Eye (tissue), 1 donor: ENCODE results near the gene SPOCK2.

Experiments used
- DNase-seq: peaks from one replicate; pipeline ENCODE4 v3.0.0-alpha.2; 2015

The SPOCK2 gene

DNA sequence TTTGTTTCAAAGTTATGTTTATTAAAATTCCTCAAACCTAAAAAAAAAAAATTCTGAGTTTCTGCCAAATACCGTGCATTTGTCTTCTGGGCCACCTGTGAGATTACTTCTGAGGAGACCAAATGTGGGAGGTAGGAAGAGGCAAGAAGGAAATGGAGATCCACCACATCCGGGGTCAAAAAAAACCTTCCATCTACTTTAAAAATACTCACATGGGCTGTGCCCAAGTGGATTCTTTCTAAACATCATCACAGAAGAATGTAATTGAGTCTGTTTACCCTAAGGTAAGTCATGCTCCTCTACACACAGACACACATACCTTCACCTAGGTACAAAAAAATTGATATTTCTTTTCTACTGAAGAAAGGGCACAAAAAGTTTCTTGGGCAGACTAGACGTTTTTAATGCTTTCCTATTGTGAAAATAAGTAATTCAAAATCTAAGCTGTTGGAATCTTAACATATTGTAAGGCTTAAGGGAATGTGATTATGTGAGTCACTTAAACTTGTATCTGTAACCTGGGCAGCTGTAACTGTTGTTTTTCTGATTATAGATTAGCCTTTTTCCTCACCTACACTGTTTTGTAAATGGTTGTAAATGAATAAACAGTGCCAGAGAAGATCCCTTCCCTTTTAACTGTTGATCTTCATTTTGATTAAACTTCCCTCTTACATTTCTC, 19.1 kb upstream of the SPOCK2 start:
- no peak for DNase-seq

DNA sequence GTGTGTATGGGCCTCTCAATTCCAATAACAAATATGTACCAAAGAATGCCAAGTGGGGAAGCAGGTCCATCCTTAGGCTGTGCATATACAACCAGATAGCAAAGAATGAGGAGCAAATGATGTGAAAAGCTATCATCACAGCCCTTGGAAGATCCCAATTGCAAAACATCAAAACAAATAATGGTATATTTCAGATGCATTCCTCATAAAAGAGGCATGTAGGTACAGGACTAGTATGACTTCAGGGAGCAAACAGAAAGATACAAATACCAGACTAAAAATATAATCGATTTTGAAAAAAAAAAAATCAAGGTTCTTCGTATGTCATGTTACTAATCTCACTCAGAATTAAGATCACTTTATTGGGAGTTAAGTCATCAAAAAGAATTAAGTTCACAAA, 18.5 kb upstream of the SPOCK2 start:
- no peak for DNase-seq

DNA sequence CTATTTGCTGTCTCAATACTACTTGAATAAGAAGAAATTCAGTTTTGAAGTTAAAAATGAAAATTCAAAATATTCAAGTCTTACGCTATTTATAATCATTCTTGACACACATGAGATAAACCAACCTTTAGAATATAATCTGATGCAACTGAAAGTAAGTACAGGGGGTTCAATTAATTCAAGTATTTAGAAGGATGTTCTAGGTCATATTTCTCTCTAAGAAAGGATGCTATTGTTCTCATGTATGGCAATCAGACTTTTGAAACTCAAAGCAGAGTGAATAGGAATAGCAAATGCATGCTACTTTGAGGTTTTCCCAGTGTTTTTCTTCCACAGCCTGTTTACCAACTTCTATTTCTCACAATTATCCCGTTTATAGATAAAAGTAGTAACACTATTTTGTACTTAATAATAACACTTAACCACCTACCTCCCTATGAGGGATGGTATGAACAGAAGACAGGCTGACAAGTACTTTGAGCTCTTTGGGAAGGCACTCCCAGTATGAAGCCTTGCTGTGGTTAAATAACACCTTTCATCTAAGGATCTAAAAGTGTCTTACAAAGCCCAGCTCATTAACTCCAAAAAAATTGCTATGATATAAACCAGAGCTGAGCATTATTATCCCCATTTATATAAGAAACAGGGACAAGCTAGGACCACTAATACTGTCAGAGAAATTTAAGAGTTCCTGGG, 18.0 kb upstream of the SPOCK2 start:
- DNase-seq, result no peak

DNA sequence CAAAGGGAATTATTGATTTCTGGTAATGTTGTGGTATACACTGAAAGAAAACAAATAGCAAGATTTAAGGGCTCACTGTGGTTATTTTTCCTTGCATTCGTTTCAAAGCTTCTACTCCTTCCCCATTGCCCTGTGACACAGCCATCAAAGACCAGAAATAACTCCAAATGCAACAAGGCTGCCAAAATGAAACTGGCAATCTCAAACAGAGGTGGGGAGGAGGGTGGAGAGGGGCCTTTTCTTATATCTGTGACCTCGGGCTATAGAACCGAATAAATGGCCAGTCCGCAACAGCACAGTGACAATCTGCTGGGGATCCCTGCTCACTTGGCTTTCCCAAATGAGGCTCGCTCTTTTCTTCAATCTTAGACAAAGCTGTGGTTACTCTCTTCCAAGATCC, 17.4 kb upstream of the SPOCK2 start:
- DNase-seq, result no peak

DNA sequence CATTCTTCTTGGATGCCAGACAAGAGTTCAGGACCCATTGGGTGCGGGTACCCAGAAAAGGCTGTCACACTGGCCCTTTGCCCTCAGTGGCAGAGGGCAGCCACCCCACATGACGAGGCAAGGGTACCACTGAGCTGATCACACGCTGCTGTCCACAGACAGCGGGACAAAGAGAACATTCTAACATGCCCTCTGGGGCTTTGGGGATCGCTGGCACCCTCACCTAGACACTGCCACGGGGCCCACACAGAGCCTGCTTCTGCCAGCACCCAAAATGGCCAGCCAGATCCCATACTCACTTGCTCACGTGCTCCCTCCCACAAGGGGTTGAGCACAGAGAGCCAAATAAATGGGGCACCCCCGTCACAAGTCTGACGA, 16.7 kb upstream of the SPOCK2 start:
- no peak for DNase-seq

DNA sequence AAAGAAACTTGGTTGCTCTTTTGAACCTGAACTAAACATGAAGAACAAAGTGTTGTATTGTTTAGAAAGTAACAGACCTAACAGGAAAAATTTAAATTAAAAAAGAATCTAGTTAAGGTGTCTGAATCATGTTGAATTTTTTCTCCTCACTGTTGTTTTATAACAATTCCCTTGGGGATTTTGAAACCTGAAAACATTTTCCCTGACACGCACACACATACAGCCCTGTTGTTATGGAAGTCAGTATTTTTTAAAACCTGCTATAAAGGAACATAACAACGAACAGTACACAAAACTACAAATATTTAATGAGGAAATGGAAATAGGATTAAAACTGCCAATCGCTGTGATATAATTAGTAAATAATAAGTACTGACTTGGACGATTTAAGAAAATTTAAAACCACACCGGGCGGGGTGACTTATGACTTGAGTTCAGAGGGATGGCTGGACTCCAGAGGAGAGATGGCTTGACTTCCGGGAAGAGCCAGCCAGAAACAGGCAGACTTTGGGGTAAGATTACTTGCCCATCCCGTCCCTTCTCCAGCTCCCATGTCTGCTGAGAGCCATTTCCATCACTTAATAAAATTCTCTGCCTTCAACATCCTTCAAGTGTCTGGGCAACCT, 16.2 kb upstream of the SPOCK2 start:
- DNase-seq, result no peak

DNA sequence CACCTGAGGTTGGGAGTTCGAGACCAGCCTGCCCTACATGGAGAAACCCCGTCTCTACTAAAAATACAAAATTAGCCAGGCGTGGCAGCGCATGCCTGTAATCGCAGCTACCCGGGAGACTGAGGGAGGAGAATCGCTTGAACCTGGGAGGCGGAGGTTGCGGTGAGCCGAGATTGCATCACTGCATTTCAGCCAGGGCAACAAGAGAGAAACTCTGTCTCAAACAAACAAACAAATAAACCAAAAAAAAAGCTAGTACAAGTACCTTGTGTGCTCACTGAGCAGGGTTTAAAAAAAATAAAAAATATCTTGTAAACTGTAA, 11.2 kb upstream of the SPOCK2 start:
- DNase-seq, result no peak

DNA sequence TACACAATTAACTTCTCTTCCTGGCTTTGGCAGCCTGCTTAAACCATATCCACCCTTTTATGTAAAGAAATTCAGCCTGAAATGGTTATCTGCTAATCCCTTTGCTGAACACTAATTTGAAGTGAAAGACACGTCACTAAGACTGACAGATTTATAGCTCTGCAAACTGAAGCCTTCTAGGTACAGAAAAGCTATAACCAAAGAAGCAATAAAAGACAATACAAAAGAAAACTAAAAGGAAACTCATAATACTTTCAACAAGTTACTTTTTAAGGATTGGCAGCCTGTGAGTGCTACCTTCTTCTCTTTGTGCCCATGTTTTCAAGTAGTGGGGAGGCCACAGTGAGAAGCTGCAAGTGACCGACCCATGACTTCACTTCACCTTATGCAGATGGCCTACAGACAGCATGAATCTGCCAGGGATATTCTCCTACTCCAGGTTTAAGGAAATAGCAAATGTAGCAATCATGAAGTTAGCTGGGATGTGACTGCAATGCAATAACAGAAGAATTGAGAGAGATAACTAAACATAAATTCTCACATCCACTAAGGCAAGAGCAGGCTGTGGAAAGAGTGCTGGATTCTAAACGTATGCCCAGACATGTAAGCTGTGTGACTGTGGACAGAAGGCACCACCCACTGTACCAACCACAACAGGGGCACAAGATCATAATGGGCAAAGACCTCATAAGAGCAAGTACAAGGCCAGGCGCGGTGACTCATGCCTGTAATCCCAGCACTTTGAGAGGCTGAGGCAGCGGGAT, 10.7 kb upstream of the SPOCK2 start:
- DNase-seq, result no peak

DNA sequence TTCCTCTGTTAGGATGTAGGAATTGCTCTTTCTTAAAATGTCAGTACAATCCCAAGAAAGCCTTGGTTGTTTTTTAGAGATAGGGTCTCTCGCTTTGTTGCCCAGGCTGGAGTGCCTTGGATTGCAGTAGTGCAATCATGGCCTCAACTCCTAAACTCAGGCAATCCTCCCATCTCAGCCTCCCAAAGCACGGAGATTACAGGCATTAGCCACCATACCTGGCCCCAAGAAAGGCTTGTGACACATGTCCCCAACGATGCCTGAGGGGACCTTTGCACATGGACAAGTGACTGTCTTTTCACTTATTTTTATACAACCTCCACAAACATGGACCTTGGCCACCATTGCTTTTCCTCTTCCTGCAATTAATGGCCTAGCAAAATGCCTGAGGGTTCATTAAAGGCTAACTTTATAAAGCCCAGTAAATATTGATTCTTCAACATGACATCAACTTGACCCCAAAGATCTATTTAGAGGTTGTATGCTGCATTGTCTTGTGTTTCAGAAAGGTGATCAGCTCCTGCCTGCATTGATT, 10.0 kb upstream of the SPOCK2 start:
- DNase-seq, result no peak

DNA sequence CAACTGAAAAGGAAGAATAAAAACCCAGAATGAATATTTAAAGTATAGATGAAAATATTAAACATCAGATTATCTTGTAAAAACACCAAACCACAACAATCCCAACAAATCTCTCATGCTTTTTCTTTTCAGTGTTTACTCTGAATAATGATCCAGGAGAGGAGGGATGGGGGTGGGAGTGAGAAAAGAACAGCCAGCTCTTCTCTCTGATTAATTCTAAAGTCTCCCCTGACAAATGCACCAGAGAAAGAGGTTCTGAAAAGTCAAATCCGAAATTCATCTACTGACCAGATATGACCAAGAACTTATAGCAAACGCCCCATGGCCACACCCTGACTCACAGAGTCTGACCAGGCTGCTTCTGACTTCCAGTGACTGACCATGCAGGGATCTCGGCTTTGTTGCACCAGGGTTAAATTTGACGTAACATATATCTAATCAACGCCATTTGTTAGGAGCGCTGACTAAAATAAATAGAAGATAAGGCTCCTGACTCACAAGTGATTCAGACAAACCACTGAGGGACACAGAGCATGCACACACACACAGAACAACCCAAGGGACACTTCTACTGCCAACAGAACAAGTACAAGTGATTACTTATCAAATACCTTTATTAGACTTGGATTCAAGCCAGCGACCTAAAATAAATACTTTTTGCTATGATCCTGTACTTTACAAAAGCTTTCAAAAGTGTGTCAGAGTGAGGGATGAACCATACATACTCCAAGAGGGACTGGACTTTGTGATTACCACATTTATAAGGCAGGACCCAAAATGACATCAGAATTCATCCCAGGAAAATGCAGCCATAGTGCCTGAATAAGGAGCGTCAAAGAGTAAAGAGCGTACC, 9.3 kb upstream of the SPOCK2 start:
- DNase-seq, result no peak

DNA sequence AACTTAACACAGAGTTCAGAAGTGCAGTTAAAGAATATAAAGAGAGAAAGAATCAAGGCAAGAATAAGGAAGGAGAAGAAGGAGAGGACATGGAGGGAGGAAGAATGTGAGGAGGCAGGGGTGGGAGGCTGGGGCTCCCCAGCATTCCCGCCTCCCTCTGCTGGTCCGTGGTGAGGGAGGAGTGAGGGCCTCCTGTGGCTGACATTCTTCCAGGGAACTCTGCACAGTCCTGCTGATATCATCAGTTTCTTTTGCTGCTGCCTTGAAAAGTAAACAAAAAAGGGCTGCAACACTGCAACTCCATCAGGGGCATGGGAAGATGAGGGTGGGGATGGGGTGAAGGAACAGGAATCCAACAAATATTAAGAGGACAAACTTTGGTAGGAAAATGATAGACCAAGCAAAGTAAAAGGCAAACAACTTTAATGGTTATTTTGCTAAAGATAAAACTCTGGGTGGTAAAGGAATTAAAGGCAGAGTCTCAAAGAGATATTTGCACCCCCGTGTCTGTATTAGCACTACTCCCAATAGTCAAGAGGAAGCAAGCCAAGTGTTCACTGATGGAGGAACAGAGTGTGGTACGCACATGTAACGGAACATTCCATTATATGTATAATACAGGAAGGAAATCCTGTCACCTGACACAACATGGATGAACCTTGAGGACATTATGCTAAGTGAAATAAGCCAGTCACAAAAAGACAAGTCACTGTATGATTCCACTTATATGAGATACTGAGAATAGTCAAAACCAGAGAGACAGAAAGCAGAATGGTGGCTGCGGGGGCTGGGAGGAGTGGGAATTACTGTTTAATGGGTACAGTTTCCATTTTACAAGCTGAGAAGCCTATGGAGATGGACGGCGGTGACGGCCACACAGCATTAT, 8.0 kb upstream of the SPOCK2 start:
- DNase-seq, result no peak

DNA sequence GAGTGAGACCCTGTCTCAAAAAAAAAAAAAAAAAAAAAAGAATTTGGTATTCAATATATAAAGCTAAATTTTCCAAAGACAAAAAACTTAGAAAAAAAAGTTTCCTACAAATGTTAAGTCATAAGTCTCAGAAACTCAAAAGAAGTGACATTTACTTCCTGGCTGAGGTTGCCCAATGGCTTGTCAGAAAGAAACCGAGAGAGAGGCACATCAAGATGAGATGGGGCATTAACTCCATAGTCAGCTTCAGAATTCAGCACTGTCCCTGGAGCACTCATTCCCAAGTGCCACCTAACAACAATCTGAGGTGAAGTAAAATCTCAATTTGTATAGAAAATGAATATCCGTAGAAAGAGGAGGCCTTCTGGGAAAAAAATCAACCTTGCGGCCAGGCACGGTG, 6.8 kb upstream of the SPOCK2 start:
- DNase-seq, result no peak

DNA sequence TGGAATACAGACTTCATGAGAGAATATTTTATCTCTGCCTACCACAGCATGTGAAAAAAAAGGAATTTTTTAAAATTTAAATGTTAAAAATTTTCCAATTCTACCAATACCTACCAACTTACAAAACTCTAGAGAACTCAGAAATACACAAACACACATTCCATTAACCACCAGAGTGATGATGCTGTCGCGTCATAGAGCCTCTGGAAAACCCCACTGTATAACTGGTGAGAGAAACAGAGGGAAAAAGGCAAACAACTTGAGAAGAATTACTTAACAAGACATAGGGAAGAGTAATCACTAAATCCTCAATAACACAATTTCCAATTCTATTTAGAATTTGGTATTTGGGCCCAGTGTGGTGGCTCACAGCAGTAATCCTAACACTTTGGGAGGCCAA, 6.2 kb upstream of the SPOCK2 start:
- no peak for DNase-seq

DNA sequence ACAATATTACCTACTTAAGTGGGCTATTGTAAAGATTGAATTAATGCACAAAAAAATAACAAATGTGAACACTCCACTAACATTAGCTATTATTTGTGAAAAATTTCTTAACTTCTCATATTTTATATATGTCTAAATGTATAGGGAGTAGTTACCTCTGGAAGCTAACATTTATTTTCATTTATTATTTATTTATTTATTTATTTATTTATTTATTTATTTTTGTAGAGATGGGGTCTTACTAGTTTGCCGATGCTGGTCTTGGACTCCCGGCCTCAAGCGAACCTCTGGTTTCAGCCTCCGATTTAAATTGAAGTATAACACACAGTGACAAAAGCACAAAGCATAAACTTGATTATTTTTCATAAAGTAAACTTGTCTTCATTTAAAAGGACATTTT, 5.1 kb upstream of the SPOCK2 start:
- no peak for DNase-seq

DNA sequence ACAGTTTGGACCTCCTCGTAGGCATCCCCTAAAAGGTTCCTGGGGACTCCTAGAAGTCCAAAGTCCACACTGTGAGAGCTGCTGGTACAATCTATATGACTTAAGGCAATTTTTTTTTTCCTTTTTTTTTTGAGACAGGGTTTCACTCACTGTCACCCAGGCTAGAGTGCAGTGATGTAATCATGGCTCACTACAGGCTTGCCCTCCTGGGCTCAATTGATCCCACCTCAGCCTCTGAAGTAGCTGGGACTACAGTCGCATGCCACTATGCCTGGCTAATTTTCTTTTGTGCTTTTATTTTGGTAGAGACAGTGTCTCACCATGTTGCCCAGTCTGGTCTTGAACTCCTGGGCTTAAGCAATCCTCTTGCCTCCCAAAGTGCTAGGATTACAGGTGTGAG, 4.6 kb upstream of the SPOCK2 start:
- no peak for DNase-seq

DNA sequence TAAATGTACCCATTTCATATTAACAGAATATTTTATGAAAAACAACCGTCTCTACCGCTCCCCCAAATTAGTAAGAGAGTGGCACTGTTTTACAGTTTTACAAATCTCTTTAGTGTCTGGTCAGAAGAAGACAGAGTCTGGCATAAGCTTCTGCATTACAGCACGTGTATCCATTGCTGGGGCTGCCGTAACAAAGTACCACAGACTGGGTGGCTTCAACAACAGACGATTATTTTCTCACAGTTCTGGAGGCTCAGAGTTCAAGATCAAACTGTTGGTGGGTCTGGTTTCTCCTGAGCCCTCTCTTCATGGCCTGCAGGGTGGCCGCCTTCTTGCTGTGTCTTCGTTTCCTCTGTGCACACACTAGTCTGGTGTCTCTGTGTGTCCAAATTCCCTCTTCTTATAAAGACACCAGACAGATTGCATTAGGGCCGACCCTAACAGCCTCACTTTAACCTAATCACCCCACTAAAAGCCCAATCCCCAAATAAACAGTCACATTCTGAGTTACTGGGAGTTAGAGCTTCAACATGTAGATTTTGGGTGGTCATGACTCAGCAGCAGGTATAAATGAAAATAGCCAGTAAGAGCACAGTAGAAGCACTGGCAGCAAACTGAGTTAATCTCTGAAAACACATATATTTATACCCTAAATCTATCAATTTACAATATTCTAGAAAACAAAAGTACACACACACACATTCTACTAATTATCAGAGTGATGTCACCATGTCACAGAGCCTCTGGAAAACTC, 4.0 kb upstream of the SPOCK2 start:
- DNase-seq, result no peak

DNA sequence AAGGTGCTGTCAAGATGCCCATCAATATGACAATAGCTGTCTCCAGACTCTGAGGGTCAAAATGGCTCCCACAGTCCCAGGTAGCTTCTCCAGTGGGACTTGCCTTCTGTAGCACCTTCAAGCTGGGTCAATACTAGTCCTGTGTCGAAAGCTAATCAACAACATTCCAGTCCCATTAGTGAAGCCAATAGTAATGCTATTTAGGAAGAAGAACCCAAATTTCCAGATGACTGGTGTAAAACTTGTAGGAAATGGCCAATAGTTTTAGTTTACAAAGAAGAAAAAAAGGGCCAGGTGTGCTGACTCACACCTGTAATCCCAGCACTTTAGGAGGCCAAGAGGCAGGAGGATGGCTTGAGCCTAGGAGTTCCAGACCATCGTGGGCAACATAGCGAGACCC, 2.0 kb upstream of the SPOCK2 start:
- DNase-seq, result no peak

DNA sequence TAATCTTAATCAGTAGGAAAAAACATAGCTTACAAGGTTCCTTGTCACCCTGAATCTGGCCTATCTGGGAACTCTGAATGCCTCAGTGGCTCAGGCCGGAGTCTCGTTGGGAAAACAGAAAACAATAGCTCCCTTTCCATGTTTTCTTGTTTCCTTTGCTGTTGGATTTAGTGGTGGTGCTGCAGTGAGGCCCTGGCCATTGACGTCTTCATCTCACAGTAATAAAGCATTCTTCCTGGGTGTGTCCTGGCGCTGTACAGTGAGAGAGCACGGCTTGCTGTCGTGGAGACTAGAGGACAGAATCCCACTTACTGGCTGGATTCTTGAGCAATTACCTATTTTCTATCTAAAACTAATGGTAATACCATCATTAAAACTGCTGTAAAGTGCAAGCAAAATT, 1.3 kb upstream of the SPOCK2 start:
- no peak for DNase-seq

DNA sequence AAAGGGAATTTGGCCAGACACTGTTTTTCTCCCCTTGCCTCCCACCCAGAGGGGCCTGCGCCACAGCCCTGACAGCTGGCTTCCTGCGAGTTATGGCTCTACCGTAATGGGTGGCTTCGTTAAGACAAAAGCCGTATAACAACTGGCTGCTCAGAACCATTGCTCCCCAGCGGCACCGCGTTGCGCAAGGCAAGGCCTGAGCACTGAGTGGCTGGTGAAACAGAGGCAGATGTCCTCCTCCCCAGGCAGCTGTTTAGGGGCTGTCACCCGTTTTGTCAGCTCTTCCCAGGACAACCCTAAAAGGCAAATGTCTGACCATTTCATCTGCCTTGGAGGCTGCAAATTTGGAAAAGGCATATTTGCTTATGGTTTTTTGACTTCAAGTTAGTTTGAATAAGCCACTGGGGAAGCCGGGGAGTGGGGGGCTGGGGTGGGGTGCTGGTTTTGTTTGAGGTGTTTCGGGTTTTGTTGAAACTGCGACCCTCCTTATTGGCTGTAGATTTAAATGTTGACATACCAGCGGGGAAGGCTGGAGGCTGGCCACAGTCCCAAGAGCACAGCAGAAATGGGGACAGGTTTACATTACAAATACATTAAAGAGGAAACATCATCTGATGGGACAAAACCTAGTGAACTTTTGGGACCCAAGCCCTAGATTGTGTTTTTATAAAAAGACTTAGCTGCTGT, 681 bp upstream of the SPOCK2 start:
- DNase-seq, result no peak

DNA sequence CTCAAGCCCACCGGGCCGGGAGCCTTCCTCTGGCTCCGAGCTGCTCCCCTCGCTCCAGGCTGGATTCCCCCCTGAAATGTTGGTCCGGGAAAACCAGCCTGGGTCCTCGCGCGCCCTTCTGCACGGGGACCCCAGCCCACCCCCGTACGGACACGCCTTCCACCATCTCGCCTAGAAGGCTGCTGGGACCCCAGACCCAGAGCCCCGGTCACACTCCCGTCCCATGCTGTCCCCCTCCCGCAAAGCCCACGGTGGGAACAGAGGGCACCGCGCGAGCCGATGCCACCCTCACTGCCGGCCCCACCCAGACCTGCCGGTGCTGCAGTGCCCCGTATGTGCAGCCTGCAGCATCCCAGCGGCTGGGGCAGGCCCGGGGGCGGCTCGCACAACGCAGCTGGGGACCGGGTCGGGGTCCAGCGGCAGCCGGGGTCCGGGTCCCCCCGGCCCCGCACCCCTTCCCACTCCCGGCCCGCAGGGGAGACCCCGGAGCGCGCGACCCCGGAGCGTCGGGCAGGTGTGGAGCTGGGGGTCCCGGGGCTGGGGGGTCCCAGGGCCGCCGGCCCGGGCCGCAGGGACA, 871 bp downstream of the SPOCK2 start:
- peak; percentile 48 for DNase-seq
